SK-N-SH (cell line): Measurements from ENCODE around the gene SEMA3C.
A peak's percentile ranks its signal among the peaks of the same experiment; 100 is the strongest.

Experiments
- GABPA ChIP-seq: IDR thresholded peaks from 2 replicates; pipeline ENCODE4 v1.4.0; 2012; ENCODE audit warnings: low read depth, mild to moderate bottlenecking
- TF ChIP-seq, protein P1 (sequence below): fragments of 200-600 bp; sonication (generic); IDR thresholded peaks from 2 replicates; pipeline ENCODE4 v1.6.1; 2017; ENCODE audit warnings: antibody characterized with exemption, mild to moderate bottlenecking, moderate library complexity

GRCh38 chr7:80918909-80919721 is at the start of gene SEMA3C:
- TF ChIP-seq, protein P1, sequence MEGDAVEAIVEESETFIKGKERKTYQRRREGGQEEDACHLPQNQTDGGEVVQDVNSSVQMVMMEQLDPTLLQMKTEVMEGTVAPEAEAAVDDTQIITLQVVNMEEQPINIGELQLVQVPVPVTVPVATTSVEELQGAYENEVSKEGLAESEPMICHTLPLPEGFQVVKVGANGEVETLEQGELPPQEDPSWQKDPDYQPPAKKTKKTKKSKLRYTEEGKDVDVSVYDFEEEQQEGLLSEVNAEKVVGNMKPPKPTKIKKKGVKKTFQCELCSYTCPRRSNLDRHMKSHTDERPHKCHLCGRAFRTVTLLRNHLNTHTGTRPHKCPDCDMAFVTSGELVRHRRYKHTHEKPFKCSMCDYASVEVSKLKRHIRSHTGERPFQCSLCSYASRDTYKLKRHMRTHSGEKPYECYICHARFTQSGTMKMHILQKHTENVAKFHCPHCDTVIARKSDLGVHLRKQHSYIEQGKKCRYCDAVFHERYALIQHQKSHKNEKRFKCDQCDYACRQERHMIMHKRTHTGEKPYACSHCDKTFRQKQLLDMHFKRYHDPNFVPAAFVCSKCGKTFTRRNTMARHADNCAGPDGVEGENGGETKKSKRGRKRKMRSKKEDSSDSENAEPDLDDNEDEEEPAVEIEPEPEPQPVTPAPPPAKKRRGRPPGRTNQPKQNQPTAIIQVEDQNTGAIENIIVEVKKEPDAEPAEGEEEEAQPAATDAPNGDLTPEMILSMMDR, result peak; percentile 16; the same call in 1 of the 2 replicates
- TF ChIP-seq GABPA, result no peak
